ENCODE results near the gene GNA15.
A peak's percentile ranks its signal among the peaks of the same experiment; 100 is the strongest.

The GNA15 gene

GRCh38 chr19:3184847-3185460 is 49.1 kb downstream of the GNA15 start:
- H2AFZ ChIP-seq (ENCODE audit: low read depth, low read length), result peak overlapping the region; percentile 99
- peak overlapping the region; percentile 96 for H3K4me3 ChIP-seq (ENCODE audit: low read length)
- H3K9ac ChIP-seq (ENCODE audit: low read length), result peak overlapping the region; percentile 84
- peak overlapping the region; percentile 81 for H3K27ac ChIP-seq (ENCODE audit: low read length)
- no peaks in the 10 kb centered on the region for H3K9me3 ChIP-seq (ENCODE audit: insufficient read depth, low read length)
- H3K27me3 ChIP-seq (ENCODE audit: low read depth, low read length), result no peaks in the 10 kb centered on the region
- peaks cover 30% of the 10 kb centered on the region for H3K4me1 ChIP-seq (ENCODE audit: low read length)
- H4K20me1 ChIP-seq (ENCODE audit: insufficient read depth, low read length), result peaks cover 34% of the 10 kb centered on the region
- TF ChIP-seq EZH2phosphoT487 (IDR thresholded peaks at IDR 0.05; ENCODE audit: low read depth), result no peak
- no peak for TF ChIP-seq CTCF (IDR thresholded peaks at IDR 0.05; ENCODE audit: low read depth, low read length)
- peak overlapping the region; percentile 86 for H3K4me2 ChIP-seq (ENCODE audit: low read length)
- peaks cover 12% of the 10 kb centered on the region for H3K36me3 ChIP-seq (replicated peaks; ENCODE audit: low read depth, low read length)
- H3K79me2 ChIP-seq (ENCODE audit: low read length), result peaks cover 42% of the 10 kb centered on the region

GRCh38 chr19:3185461-3186159 is 49.8 kb downstream of the GNA15 start, which contains the start of gene NCLN:
TSS of gene NCLN (plus strand) at chr19:3185930. CDS start at chr19:3186031, 101 bp downstream.
- no peaks in the 10 kb centered on the region for H3K27me3 ChIP-seq (ENCODE audit: low read depth, low read length)
- peaks cover 14% of the 10 kb centered on the region for H3K36me3 ChIP-seq (replicated peaks; ENCODE audit: low read depth, low read length)
- peaks cover 41% of the 10 kb centered on the region for H4K20me1 ChIP-seq (ENCODE audit: insufficient read depth, low read length)
- H3K27ac ChIP-seq (ENCODE audit: low read length), result peak within 1 kb of the TSS; percentile 81
- peak within 1 kb of the TSS; percentile 99 for H2AFZ ChIP-seq (ENCODE audit: low read depth, low read length)
- H3K4me2 ChIP-seq (ENCODE audit: low read length), result peak within 1 kb of the TSS; percentile 99
- H3K4me1 ChIP-seq (ENCODE audit: low read length), result peaks cover 24% of the 10 kb centered on the region
- no peak for TF ChIP-seq CTCF (IDR thresholded peaks at IDR 0.05; ENCODE audit: low read depth, low read length)
- no peak for TF ChIP-seq EZH2phosphoT487 (IDR thresholded peaks at IDR 0.05; ENCODE audit: low read depth)
- H3K79me2 ChIP-seq (ENCODE audit: low read length), result peaks cover 49% of the 10 kb centered on the region
- H3K4me3 ChIP-seq (ENCODE audit: low read length), result peak within 1 kb of the TSS; percentile 96
- H3K9ac ChIP-seq (ENCODE audit: low read length), result peak within 1 kb of the TSS; percentile 88
- H3K9me3 ChIP-seq (ENCODE audit: insufficient read depth, low read length), result no peaks in the 10 kb centered on the region

- Histone ChIP-seq H3K4me3 (ENCODE audit: low read length) (peak overlapping the region; percentile 96), H3K79me2 (ENCODE audit: low read length) (peaks cover 55% of the 10 kb centered on the region), H3K4me2 (ENCODE audit: low read length) (peak overlapping the region; percentile 99), H3K4me1 (ENCODE audit: low read length) (peaks cover 18% of the 10 kb centered on the region), H3K9ac (ENCODE audit: low read length) (peak overlapping the region; percentile 88), H4K20me1 (ENCODE audit: insufficient read depth, low read length) (peaks cover 47% of the 10 kb centered on the region), H3K36me3 (replicated peaks; ENCODE audit: low read depth, low read length) (peaks cover 14% of the 10 kb centered on the region), H3K9me3 (ENCODE audit: insufficient read depth, low read length) (no peaks in the 10 kb centered on the region), H3K27ac (ENCODE audit: low read length) (peak overlapping the region; percentile 7), H3K27me3 (ENCODE audit: low read depth, low read length) (no peaks in the 10 kb centered on the region), H2AFZ (ENCODE audit: low read depth, low read length) (no peak overlapping the region)
- TF ChIP-seq EZH2phosphoT487 (IDR thresholded peaks at IDR 0.05; ENCODE audit: low read depth), result no peak
- no peak for TF ChIP-seq CTCF (IDR thresholded peaks at IDR 0.05; ENCODE audit: low read depth, low read length)
These were observed 50.4 kb downstream of the GNA15 start for GRCh38 chr19:3186160-3186688.

All from OCI-LY3 (cell line).